NCI-H2081 treated with DMSO at 0.1 percent for 48 hours (cell line): ENCODE measurements around the gene MARCHF10.

ENCODE experiments used
- DNase-seq: peaks from one replicate; lab custom pipeline; 2025; lab: John Stamatoyannopoulos, UW

Gene MARCHF10

GRCh38 chr17:62821189-62822079 lies 13.3 kb upstream of the MARCHF10 start:
- DNase-seq: no peak

GRCh38 chr17:62819511-62820221 lies 11.6 kb upstream of the MARCHF10 start:
- no peak for DNase-seq

- no peak for DNase-seq
Observed at GRCh38 chr17:62818526-62818925, 10.4 kb upstream of the MARCHF10 start.

GRCh38 chr17:62816282-62816839 lies 8.2 kb upstream of the MARCHF10 start:
- DNase-seq: no peak

GRCh38 chr17:62809656-62810055 lies 1.5 kb upstream of the MARCHF10 start:
- DNase-seq: no peak

GRCh38 chr17:62808576-62808970 lies 459 bp upstream of the MARCHF10 start:
- no peak for DNase-seq

- no peak for DNase-seq
Observed at GRCh38 chr17:62805234-62805633, 2.9 kb downstream of the MARCHF10 start.

GRCh38 chr17:62804822-62805221 lies 3.3 kb downstream of the MARCHF10 start:
- DNase-seq: no peak

- no peak for DNase-seq
Observed at GRCh38 chr17:62804025-62804424, 4.1 kb downstream of the MARCHF10 start.

- DNase-seq: no peak
Observed at GRCh38 chr17:62802561-62803205, 5.4 kb downstream of the MARCHF10 start.

- no peak for DNase-seq
Observed at GRCh38 chr17:62801553-62802114, 6.5 kb downstream of the MARCHF10 start.

GRCh38 chr17:62800585-62800984 lies 7.5 kb downstream of the MARCHF10 start:
- no peak for DNase-seq

GRCh38 chr17:62797959-62798358 lies 10.2 kb downstream of the MARCHF10 start:
- DNase-seq: no peak

- DNase-seq: no peak
Observed at GRCh38 chr17:62796291-62796690, 11.8 kb downstream of the MARCHF10 start.

GRCh38 chr17:62794666-62794971 lies 13.5 kb downstream of the MARCHF10 start:
- no peak for DNase-seq

GRCh38 chr17:62793919-62794665 lies 14.0 kb downstream of the MARCHF10 start:
- DNase-seq: no peak

- DNase-seq: no peak
Observed at GRCh38 chr17:62792447-62792800, 15.7 kb downstream of the MARCHF10 start.

GRCh38 chr17:62791767-62792446 lies 16.2 kb downstream of the MARCHF10 start:
- DNase-seq: no peak

GRCh38 chr17:62791235-62791734 lies 16.8 kb downstream of the MARCHF10 start:
- no peak for DNase-seq

- no peak for DNase-seq
Observed at GRCh38 chr17:62790564-62790986, 17.5 kb downstream of the MARCHF10 start.

- DNase-seq: no peak
Observed at GRCh38 chr17:62787366-62787765, 20.7 kb downstream of the MARCHF10 start.
